Hepatocyte (in vitro differentiated cells): Measurements from ENCODE around the gene SLIT1. TPM values are rescaled to one million over a fixed set of nuclear protein-coding genes. Genes with fewer than 3 reads are reported as not detected.

Experiments
- DNase-seq: peaks from one replicate; pipeline ENCODE4 v3.0.0-alpha.2; 2016; ENCODE audit warnings: low spot score
- H2AFZ ChIP-seq: fragments of 200-600 bp; sonication (generic); 2 replicates; pipeline ENCODE4 v1.6.0; 2016; ENCODE audit warnings: antibody characterized with exemption, mild to moderate bottlenecking
- H3K27ac ChIP-seq: fragments of 200-600 bp; sonication (generic); 2 replicates; pipeline ENCODE4 v1.5.1; 2016; ENCODE audit warnings: mild to moderate bottlenecking
- H3K27me3 ChIP-seq: fragments of 200-600 bp; sonication (generic); 2 replicates; pipeline ENCODE4 v1.6.1; 2016
- H3K36me3 ChIP-seq: fragments of 200-600 bp; sonication (generic); replicated peaks from 2 replicates; pipeline ENCODE4 v1.5.1; 2016; ENCODE audit warnings: low read depth; ENCODE audit not compliant: insufficient read depth
- H3K4me1 ChIP-seq: fragments of 200-600 bp; sonication (generic); 2 replicates; pipeline ENCODE4 v1.5.1; 2016; ENCODE audit warnings: mild to moderate bottlenecking, moderate library complexity; ENCODE audit not compliant: insufficient read depth
- H3K4me2 ChIP-seq: fragments of 200-600 bp; sonication (generic); 2 replicates; pipeline ENCODE4 v1.6.0; 2016
- H3K4me3 ChIP-seq: fragments of 200-600 bp; sonication (generic); 2 replicates; pipeline ENCODE4 v1.5.1; 2016; ENCODE audit warnings: mild to moderate bottlenecking
- H3K79me2 ChIP-seq: fragments of 200-600 bp; sonication (generic); 2 replicates; pipeline ENCODE4 v1.6.0; 2017; ENCODE audit warnings: mild to moderate bottlenecking
- H3K9me2 ChIP-seq: fragments of 200-600 bp; sonication (generic); replicated peaks from 2 replicates; pipeline ENCODE4 v1.6.0; 2017; ENCODE audit warnings: mild to moderate bottlenecking; ENCODE audit not compliant: insufficient read depth
- H3K9me3 ChIP-seq: fragments of 200-600 bp; sonication (generic); 2 replicates; pipeline ENCODE4 v1.5.1; 2016; ENCODE audit warnings: low read depth, mild to moderate bottlenecking
- H4K20me1 ChIP-seq: fragments of 200-600 bp; sonication (generic); 2 replicates; pipeline ENCODE4 v1.6.0; 2016; ENCODE audit warnings: mild to moderate bottlenecking; ENCODE audit not compliant: insufficient read depth, poor library complexity, severe bottlenecking
- CTCF ChIP-seq: fragments of 200-600 bp; sonication (generic); IDR thresholded peaks from 2 replicates; pipeline ENCODE4 v1.5.1; 2016; ENCODE audit warnings: antibody characterized with exemption, mild to moderate bottlenecking; ENCODE audit not compliant: poor library complexity
- EZH2 ChIP-seq: fragments of 200-600 bp; sonication (generic); IDR thresholded peaks from 2 replicates; pipeline ENCODE4 v1.6.1; 2016; ENCODE audit warnings: antibody characterized with exemption, mild to moderate bottlenecking, borderline replicate concordance
- EZH2phosphoT487 ChIP-seq: fragments of 200-600 bp; sonication (generic); IDR thresholded peaks from one replicate; pipeline ENCODE4 v1.6.1; 2018; ENCODE audit warnings: antibody characterized with exemption, mild to moderate bottlenecking, low read depth, moderate library complexity; ENCODE audit not compliant: unreplicated experiment, severe bottlenecking
- WGBS: methylation state at CpG from one replicate; pipeline ENCODE4 v1.1.6; 2016; ENCODE audit warnings: low lambda C conversion rate; ENCODE audit errors: missing lambda C conversion rate; 5-methylcytosine and 5-hydroxymethylcytosine counted together
- polyA plus RNA-seq: library from polyadenylated mRNA; unstranded; fragments of >200 nt; fragmentation: Nextera tagmentation; extraction: Ambion mirVana; gene quantifications from 2 replicates; pipeline ENCODE4 v1.2.1, GENCODE V29; 2016
- total RNA-seq: library from RNA; depleted of rRNA; stranded (reverse); fragments of >200 nt; gene quantifications from 2 replicates; pipeline ENCODE4 v1.2.3, GENCODE V29; 2014

Gene SLIT1
- total and polyA plus RNA-seq, 2 experiments from 2014 or later = 0.47 to 0.65 TPM

- Histone ChIP-seq H3K27ac (no peak overlapping the region), H3K79me2 (no peaks in the 10 kb centered on the region), H4K20me1 (no peaks in the 10 kb centered on the region), H3K36me3 (no peaks in the 10 kb centered on the region), H3K9me2 (no peaks in the 10 kb centered on the region), H3K4me1 (no peaks in the 10 kb centered on the region), H3K4me2 (no peak overlapping the region), H2AFZ (no peak overlapping the region), H3K27me3 (no peaks in the 10 kb centered on the region), H3K9me3 (no peaks in the 10 kb centered on the region), H3K4me3 (no peak overlapping the region)
- no peak for DNase-seq
- WGBS = 88% methylated on average over 4 of the region's 4 CpGs
- TF ChIP-seq EZH2phosphoT487 = no peak
- no peak for TF ChIP-seq CTCF
- no peak for TF ChIP-seq EZH2
Observed at GRCh38 chr10:97058521-97058920, 127.2 kb downstream of the SLIT1 start.

DNA sequence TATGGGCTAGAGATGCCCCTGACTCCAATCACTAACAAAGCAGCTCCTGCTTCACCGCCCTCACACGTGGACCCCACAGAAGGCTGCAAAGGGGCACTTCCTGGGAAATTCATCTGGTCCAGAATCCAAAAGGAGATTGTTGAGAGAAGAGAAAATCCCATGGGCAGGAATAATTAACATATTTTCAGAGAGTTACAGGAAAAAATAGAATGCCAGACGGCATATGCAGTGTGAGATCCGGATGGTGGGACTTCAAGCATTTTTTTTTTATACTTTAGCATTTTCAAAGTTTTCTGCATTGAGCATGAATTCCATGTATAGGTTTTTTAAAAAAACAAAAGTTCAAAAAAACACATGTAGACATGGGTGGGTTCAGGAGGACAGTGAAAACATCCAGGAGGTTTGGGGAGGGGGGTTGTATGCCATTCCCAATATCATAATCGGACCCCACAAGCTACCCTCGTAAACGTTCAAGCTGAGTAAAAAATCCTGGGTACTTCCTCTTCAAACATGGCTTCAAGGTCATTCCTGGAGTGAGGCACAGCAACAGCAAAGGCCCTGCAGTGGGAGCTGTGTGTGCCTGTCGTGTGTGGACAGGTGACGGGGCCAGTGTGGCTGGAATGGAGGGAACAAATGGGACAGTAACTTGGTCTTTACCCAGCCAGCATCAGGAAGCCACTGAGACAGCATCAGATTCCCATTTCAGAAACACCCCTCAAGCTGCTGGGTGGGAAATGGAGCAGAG lies 128.1 kb downstream of the SLIT1 start:
- H3K27me3 ChIP-seq = no peaks in the 10 kb centered on the region
- WGBS = 77% methylated on average over 9 of the region's 9 CpGs
- H2AFZ ChIP-seq = no peak overlapping the region
- no peaks in the 10 kb centered on the region for H4K20me1 ChIP-seq
- no peak for DNase-seq
- no peaks in the 10 kb centered on the region for H3K4me1 ChIP-seq
- no peaks in the 10 kb centered on the region for H3K36me3 ChIP-seq
- no peaks in the 10 kb centered on the region for H3K9me3 ChIP-seq
- TF ChIP-seq EZH2 (no peak), EZH2phosphoT487 (no peak), CTCF (no peak)
- H3K27ac ChIP-seq = no peak overlapping the region
- no peaks in the 10 kb centered on the region for H3K9me2 ChIP-seq
- no peaks in the 10 kb centered on the region for H3K79me2 ChIP-seq
- no peak overlapping the region for H3K4me2 ChIP-seq
- H3K4me3 ChIP-seq = no peak overlapping the region

- H3K4me2 ChIP-seq = no peak overlapping the region
- DNase-seq = no peak
- H3K79me2 ChIP-seq = no peaks in the 10 kb centered on the region
- no peaks in the 10 kb centered on the region for H3K36me3 ChIP-seq
- 89% methylated on average over 12 of the region's 12 CpGs for WGBS
- no peaks in the 10 kb centered on the region for H3K9me3 ChIP-seq
- no peaks in the 10 kb centered on the region for H3K9me2 ChIP-seq
- TF ChIP-seq EZH2phosphoT487 = no peak
- no peak for TF ChIP-seq CTCF
- no peak for TF ChIP-seq EZH2
- H4K20me1 ChIP-seq = no peaks in the 10 kb centered on the region
- no peaks in the 10 kb centered on the region for H3K4me1 ChIP-seq
- no peak overlapping the region for H3K27ac ChIP-seq
- H3K4me3 ChIP-seq = no peak overlapping the region
- no peak overlapping the region for H2AFZ ChIP-seq
- H3K27me3 ChIP-seq = no peaks in the 10 kb centered on the region
Observed at GRCh38 chr10:97056003-97056630, 129.6 kb downstream of the SLIT1 start.
